Liver (tissue), 9 donors: ENCODE results near the gene TSPAN5. TPM values are rescaled to one million over a fixed set of nuclear protein-coding genes. Genes with fewer than 3 reads are reported as not detected.

Experiments
- DNase-seq: peaks from one replicate; pipeline ENCODE4 v3.0.0-alpha.2; 2017; ENCODE audit warnings: low spot score
- H3K27ac ChIP-seq, 2 donors: one replicate each; pipeline ENCODE4 v1.7.0; 2013; ENCODE audit warnings: inconsistent platforms in 2 of 2, low read length in 2 of 2, control low read depth in 1 of 2, low read depth in 1 of 2, mild to moderate bottlenecking in 1 of 2
- H3K27me3 ChIP-seq, 4 donors: one replicate each; pipeline versions ENCODE4 v1.6.1 to v1.7.0; 2013; ENCODE audit warnings: low read length in 3 of 4, inconsistent platforms in 1 of 4, mild to moderate bottlenecking in 1 of 4, moderate library complexity in 1 of 4; ENCODE audit not compliant: control insufficient read depth in 4 of 4, insufficient read depth in 4 of 4
- H3K36me3 ChIP-seq, 4 donors: one replicate each; pipeline versions ENCODE4 v1.6.1 to v1.7.0; 2013; ENCODE audit warnings: low read length in 3 of 4, mild to moderate bottlenecking in 3 of 4, low read depth in 1 of 4, moderate library complexity in 1 of 4; ENCODE audit not compliant: control insufficient read depth in 4 of 4, insufficient read depth in 3 of 4
- H3K4me1 ChIP-seq, 4 donors: one replicate each; pipeline versions ENCODE4 v1.6.1 to v1.7.0; 2013; ENCODE audit warnings: low read length in 3 of 4, mild to moderate bottlenecking in 3 of 4, moderate library complexity in 1 of 4; ENCODE audit not compliant: control insufficient read depth in 4 of 4, insufficient read depth in 4 of 4
- H3K4me3 ChIP-seq, 3 donors: one replicate each; pipeline versions ENCODE4 v1.6.1 to v1.7.0; 2013; ENCODE audit warnings: low read length in 3 of 3, control low read depth in 1 of 3, low read depth in 1 of 3, mild to moderate bottlenecking in 1 of 3
- H3K9ac ChIP-seq, 2 donors: one replicate each; pipeline ENCODE4 v1.7.0; 2013; ENCODE audit warnings: low read length in 2 of 2, mild to moderate bottlenecking in 2 of 2, moderate library complexity in 2 of 2, control low read depth in 1 of 2, low read depth in 1 of 2
- H3K9me3 ChIP-seq, 4 donors: one replicate each; pipeline versions ENCODE4 v1.6.1 to v1.7.0; 2013; ENCODE audit warnings: low read length in 3 of 4; ENCODE audit not compliant: control insufficient read depth in 4 of 4
- CTCF ChIP-seq: fragments of 150-350 bp; IDR thresholded peaks from 2 replicates; pipeline ENCODE4 v1.5.1; 2017; ENCODE audit warnings: improper control_type of control experiment, low read depth, low read length; ENCODE audit not compliant: missing input control
- EGR1 ChIP-seq, 2 donors: IDR thresholded peaks; 2 replicates each; pipeline ENCODE4 v1.6.1; 2016 to 2018; ENCODE audit warnings: antibody characterized with exemption in 2 of 2, low read depth in 2 of 2
- FOXA1 ChIP-seq: IDR thresholded peaks from 2 replicates; pipeline ENCODE4 v1.6.1; 2016; ENCODE audit warnings: antibody characterized with exemption
- FOXA2 ChIP-seq: IDR thresholded peaks from 2 replicates; pipeline ENCODE4 v1.6.1; 2016; ENCODE audit warnings: antibody characterized with exemption
- GABPA ChIP-seq, 2 donors: IDR thresholded peaks in 1 of 2; conservative IDR thresholded peaks in 1 of 2; 2 replicates each; pipeline ENCODE4 v1.6.1; 2016; ENCODE audit warnings: antibody characterized with exemption in 2 of 2, mild to moderate bottlenecking in 1 of 2, moderate library complexity in 1 of 2
- HNF4A ChIP-seq, 2 donors: conservative IDR thresholded peaks; 2 replicates each; pipeline ENCODE4 v1.6.1; 2016; ENCODE audit warnings: antibody characterized with exemption in 2 of 2, mild to moderate bottlenecking in 2 of 2
- HNF4G ChIP-seq: IDR thresholded peaks from 2 replicates; pipeline ENCODE4 v1.6.1; 2016; ENCODE audit warnings: antibody characterized with exemption
- JUND ChIP-seq, 2 donors: IDR thresholded peaks; 2 replicates each; pipeline ENCODE4 v1.6.1; 2016; ENCODE audit warnings: antibody characterized with exemption in 2 of 2
- NR2F2 ChIP-seq: IDR thresholded peaks from 2 replicates; pipeline ENCODE4 v1.6.1; 2016; ENCODE audit warnings: antibody characterized with exemption
- RAD21 ChIP-seq, 2 donors: IDR thresholded peaks; 2 replicates each; pipeline ENCODE4 v1.6.1; 2016; ENCODE audit warnings: antibody characterized with exemption in 2 of 2, mild to moderate bottlenecking in 2 of 2
- REST ChIP-seq: IDR thresholded peaks from 2 replicates; pipeline ENCODE4 v1.6.1; 2016; ENCODE audit warnings: antibody characterized with exemption, mild to moderate bottlenecking
- RXRA ChIP-seq, 2 donors: IDR thresholded peaks; 2 replicates each; pipeline ENCODE4 v1.6.1; 2017 to 2018; ENCODE audit warnings: antibody characterized with exemption in 2 of 2, mild to moderate bottlenecking in 1 of 2
- SP1 ChIP-seq: IDR thresholded peaks from 2 replicates; pipeline ENCODE4 v1.6.1; 2018; ENCODE audit warnings: antibody characterized with exemption, mild to moderate bottlenecking
- TAF1 ChIP-seq: conservative IDR thresholded peaks from 2 replicates; pipeline ENCODE4 v1.6.1; 2016; ENCODE audit warnings: antibody characterized with exemption, mild to moderate bottlenecking
- YY1 ChIP-seq: IDR thresholded peaks from 2 replicates; pipeline ENCODE4 v1.6.1; 2016; ENCODE audit warnings: antibody characterized with exemption, mild to moderate bottlenecking
- ZBTB33 ChIP-seq: IDR thresholded peaks from 2 replicates; pipeline ENCODE4 v1.6.1; 2016; ENCODE audit warnings: antibody characterized with exemption
- WGBS: extraction: QIAGEN DNeasy Blood & Tissue Kit; methylation state at CpG from one replicate; pipeline ENCODE4 v1.1.7; 2013; 5-methylcytosine and 5-hydroxymethylcytosine counted together
- polyA plus RNA-seq, 2 donors: library from polyadenylated mRNA; stranded (reverse) in 1 of 2; unstranded in 1 of 2; fragments of 200-250 nt in 1 of 2; fragments of >200 nt in 1 of 2; fragmentation: Nextera tagmentation in 1 of 2; extraction: Ambion mirVana in 1 of 2; gene quantifications; one replicate each; pipeline versions ENCODE4 v1.2.1 to v1.2.3, GENCODE V29; 2013 to 2015
- total RNA-seq, 2 donors: library from RNA; depleted of rRNA; stranded (reverse); fragments of >200 nt; gene quantifications; one replicate each; pipeline ENCODE4 v1.2.3, GENCODE V29; 2014
- TF ChIP-seq, protein P1 (sequence below): IDR thresholded peaks from 2 replicates; pipeline ENCODE4 v1.6.1; 2016; ENCODE audit warnings: antibody characterized with exemption
- TF ChIP-seq, protein P2 (sequence below): IDR thresholded peaks from 2 replicates; pipeline ENCODE4 v1.6.1; 2016; ENCODE audit warnings: antibody characterized with exemption
- donor health status: healthy.
- donor health status: healthy.
- donor health status: healthy.
- donor health status: healthy.
- donor health status: healthy.

Gene TSPAN5
- total and polyA plus RNA-seq, 4 donors, result 0.36 to 54.0 (median 0.63) TPM

GRCh38 chr4:98528882-98529281 lies 129.5 kb downstream of the TSPAN5 start:
- 94% methylated on average over 3 of the region's 3 CpGs for WGBS

More at GRCh38 chr4:98528882-98529281, 129.5 kb downstream of the TSPAN5 start:
- Histone ChIP-seq H3K4me3 (no peak overlapping the region), H3K27ac (no peak overlapping the region), H3K9me3 (no peaks in the 10 kb centered on the region), H3K9ac (no peak overlapping the region), H3K4me1 (no peaks in the 10 kb centered on the region), H3K27me3 (no peaks in the 10 kb centered on the region), H3K36me3 (no peaks in the 10 kb centered on the region)
- TF ChIP-seq YY1 (no peak), ZBTB33 (no peak), RAD21 (IDR thresholded peaks at IDR 0.05) (no peak), SP1 (no peak), REST (no peak), HNF4G (no peak), HNF4A (conservative IDR thresholded peaks at IDR 0.05) (no peak), CTCF (no peak), RXRA (IDR thresholded peaks at IDR 0.05) (no peak), EGR1 (IDR thresholded peaks at IDR 0.05; ENCODE audit: low read depth in 2 of 2) (no peak), JUND (IDR thresholded peaks at IDR 0.05) (no peak), FOXA1 (no peak), GABPA (IDR thresholded peaks at IDR 0.05 in 1 of 2, conservative IDR thresholded peaks at IDR 0.05 in 1 of 2) (no peak), TAF1 (no peak), NR2F2 (no peak), FOXA2 (no peak)
- TF ChIP-seq, protein P1, sequence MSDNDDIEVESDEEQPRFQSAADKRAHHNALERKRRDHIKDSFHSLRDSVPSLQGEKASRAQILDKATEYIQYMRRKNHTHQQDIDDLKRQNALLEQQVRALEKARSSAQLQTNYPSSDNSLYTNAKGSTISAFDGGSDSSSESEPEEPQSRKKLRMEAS, result no peak
- TF ChIP-seq, protein P2, sequence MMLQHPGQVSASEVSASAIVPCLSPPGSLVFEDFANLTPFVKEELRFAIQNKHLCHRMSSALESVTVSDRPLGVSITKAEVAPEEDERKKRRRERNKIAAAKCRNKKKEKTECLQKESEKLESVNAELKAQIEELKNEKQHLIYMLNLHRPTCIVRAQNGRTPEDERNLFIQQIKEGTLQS, result no peak
- DNase-seq, result no peak
